ENCODE results near the gene RIMKLB.

The RIMKLB gene, protein sequence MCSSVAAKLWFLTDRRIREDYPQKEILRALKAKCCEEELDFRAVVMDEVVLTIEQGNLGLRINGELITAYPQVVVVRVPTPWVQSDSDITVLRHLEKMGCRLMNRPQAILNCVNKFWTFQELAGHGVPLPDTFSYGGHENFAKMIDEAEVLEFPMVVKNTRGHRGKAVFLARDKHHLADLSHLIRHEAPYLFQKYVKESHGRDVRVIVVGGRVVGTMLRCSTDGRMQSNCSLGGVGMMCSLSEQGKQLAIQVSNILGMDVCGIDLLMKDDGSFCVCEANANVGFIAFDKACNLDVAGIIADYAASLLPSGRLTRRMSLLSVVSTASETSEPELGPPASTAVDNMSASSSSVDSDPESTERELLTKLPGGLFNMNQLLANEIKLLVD

GRCh38 chr12:8697476-8698131 is at the start of gene RIMKLB:
Gene RIMKLB, plus strand, starts transcription at chr12:8697991. Its CDS starts 15,876 bp downstream, at chr12:8713867.
- DNase-seq: peak; percentile 86 to 91

- DNase-seq: peak; percentile 36 to 45
Observed at GRCh38 chr12:8648576-8649205, 49.1 kb upstream of the RIMKLB start.

DNA sequence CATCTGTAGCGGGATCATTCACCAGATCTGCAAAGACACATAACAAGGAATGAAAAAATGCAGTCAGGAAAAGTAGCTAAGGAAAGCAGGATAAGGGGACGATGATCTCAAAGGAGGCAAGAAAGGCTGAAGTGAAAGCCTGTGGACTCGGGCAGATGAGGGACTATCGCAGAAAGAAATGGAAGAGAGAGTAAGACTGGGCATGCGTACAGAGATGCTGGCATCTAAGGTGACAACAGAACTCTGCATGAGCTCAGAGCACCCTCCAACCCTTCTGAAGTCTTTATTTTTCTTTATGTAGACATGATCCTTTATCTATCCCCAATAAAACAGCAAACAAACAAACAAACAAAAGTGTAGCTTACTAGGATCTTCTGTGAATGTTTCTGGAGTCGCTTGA is 42.4 kb upstream of the RIMKLB start:
- no peak for DNase-seq

DNA sequence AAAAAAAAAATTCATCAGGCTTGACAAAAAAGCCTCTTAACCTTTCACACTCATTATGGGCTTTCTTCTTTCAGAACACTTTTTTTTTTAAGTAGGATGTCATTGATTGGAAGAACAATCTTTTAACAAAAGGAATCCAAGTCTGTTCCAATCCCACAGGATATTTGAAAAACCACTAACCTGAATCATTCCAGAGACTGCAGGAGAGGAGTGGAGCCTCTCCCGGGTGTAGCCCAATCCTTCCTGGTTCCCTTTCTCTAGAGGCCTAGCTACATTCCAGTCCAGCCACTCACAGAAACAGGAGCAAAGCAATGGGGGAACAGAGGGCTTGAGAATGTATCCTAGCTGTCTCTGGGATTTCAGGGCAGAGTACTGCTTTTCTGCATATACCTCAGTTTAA is 39.4 kb upstream of the RIMKLB start:
- no peak for DNase-seq

DNA sequence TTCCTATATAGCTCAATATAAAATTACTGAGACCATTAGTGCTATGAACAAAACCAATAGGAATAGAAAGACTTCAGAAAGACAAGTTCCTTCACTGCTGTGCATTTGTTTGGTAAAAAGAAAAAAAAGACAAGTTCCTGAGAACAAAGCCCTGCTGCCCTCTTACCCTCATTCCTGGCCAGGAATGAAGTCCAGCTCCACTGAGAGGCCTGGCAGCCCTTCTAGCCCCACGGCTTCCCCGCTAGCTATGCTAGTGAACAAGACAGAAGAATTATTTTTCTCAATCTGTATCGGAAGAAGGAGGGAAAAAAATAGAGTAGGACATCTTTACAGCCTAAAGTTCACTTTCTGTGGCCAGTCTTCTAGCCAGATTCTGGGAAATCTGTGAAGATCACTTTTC is 36.8 kb upstream of the RIMKLB start:
- DNase-seq: no peak

- DNase-seq: no peak
Observed at GRCh38 chr12:8661751-8662150, 36.0 kb upstream of the RIMKLB start.

GRCh38 chr12:8662593-8662992 is 35.2 kb upstream of the RIMKLB start, which contains the start of gene MFAP5:
Gene MFAP5, minus strand, starts transcription at chr12:8662826. Its CDS starts 722 bp downstream, at chr12:8662104.
- DNase-seq: no peak

GRCh38 chr12:8664228-8664913 is 33.4 kb upstream of the RIMKLB start:
- DNase-seq: no peak

GRCh38 chr12:8665759-8666158 is 32.0 kb upstream of the RIMKLB start:
- DNase-seq: no peak

DNA sequence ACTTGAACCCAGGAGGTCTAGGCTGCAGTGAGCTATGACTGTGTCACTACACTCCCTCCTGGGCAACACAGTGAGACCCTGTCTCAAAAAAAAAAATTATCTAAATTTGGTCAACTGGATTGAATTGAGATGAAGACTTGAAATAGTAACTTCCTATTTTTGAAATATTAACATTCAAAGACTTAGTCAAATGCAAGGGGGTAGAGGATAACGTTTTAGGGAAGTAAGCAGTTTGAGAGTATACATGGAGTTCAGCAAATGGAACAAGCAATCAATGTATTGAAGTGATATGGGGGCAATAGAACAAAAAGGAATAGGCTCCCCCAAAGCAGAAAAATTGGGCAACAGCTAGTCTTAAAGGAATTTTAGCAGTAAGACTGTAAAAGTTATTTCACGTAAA is 30.5 kb upstream of the RIMKLB start:
- no peak for DNase-seq

DNA sequence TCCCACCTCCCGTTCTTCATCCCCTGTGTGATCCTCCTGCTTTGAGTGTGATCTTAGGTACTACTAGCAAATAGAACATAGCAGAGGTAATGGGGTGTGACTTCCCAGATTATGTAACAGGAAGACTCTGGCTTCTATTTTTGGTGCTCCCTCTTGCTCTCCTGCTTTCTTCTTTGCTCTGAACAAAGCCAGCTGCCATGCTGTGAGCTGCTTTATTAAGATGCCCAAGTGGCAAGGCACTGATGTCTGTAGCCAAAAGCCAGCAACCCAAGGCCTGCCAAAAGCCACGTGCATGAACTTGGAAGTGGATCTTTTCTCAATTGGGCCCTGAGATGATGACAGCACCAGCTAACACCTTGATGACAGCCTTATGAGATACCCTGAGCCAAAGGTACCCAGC is 29.4 kb upstream of the RIMKLB start:
- no peak for DNase-seq

DNA sequence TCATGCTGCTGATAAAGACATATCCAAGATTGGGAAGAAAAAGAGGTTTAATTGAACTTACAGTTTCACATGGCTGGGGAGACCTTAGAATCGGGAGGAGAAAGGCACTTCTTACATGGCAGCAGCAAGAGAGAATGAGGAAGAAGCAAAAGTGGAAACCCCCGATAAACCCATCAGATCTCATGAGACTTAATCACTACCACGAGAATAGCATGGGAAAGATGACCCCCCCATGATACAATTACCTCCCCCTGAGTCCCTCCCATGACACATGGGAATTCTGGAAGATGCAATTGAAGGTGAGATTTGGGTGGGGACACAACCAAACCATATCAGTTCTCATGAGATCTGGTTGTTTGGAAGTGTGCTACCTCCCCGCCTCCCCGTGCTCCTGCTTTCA is 25.4 kb upstream of the RIMKLB start:
- no peak for DNase-seq

DNA sequence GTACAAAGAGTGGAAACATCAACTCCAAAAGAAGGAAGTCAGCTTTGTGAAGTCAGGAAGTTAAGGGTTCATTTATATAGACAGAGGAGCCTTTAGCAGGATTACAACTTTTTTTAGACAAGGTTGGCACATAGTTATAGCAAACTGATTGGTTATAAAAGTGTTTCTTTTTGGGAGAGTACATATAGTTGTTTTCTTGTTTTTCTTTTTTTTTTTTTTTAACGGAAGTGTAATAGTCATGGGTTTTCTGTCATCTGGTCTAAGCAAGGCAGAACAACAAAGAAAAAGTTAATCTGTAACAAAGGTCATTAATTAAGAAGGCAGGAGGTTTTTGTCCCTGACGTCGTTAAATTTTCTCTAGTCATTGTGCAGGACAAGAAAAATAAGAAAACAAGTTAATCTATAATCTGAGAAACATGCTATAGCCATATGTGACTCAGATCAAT is 22.2 kb upstream of the RIMKLB start:
- no peak for DNase-seq

GRCh38 chr12:8676651-8677050 is 21.1 kb upstream of the RIMKLB start:
- no peak for DNase-seq

DNA sequence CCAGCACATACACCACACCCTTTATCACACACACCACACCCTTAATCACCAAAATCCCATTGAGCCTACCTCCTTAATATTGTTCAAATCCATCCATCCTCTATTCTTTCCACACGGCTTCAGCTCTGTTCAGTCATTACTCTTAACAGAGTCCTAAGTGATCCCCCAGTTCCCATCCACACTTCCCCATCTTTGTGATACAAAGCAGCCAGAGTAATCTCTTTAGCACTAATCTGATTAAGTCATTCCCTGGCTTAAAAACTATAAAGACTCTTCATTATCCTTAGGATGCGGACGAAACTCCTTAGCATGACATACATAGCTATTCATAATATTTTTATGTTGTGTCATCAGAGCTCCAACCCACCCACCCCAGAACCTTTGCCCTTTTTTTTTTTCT is 20.4 kb upstream of the RIMKLB start:
- DNase-seq: no peak

DNA sequence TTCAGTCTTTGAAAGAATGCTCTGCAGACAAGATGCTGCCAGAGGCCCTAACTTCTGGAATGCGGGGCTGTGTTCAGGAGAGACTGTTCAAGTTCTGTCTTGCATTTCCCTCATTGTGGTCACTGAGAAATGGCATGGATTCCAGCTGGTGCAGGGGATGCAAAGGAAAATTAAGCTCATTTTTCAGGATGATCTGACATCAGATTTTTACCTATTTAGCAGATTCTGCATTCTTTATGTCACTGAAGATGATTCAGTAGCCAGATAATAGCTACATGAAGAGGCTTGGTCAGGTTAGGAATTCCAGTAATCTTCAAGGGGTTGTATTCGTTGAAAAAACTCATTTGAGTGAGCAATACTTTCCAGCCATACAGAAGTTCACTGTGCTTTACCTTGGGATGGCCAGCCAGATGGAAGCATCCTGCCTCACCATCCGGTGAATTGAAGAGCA is 19.1 kb upstream of the RIMKLB start:
- DNase-seq: no peak

- no peak for DNase-seq
Observed at GRCh38 chr12:8680533-8680932, 17.3 kb upstream of the RIMKLB start.

- no peak for DNase-seq
Observed at GRCh38 chr12:8681129-8681884, 16.5 kb upstream of the RIMKLB start.

GRCh38 chr12:8685051-8685450 is 12.7 kb upstream of the RIMKLB start:
- DNase-seq: no peak

- DNase-seq: no peak
Observed at GRCh38 chr12:8687846-8688601, 9.8 kb upstream of the RIMKLB start.

DNA sequence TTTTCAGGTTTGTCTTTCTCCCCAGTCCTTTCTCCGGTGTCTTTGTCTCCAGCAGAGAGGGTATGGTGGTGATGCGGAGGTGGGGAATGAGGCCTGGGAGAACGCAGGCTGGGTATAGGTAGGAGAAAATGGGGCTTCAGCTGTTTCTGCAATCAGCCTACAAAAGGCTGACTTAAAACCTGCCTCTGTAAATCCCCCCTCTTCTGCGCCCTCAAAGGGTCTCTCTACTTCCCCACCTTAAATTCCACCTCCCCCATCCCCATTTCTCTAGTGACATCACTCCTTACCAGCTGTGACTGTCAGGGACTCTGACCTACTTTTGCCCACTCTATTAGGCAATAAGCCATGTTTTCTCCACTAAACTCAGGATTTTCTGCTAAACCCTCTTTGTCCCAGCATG is 8.1 kb upstream of the RIMKLB start:
- no peak for DNase-seq

DNA sequence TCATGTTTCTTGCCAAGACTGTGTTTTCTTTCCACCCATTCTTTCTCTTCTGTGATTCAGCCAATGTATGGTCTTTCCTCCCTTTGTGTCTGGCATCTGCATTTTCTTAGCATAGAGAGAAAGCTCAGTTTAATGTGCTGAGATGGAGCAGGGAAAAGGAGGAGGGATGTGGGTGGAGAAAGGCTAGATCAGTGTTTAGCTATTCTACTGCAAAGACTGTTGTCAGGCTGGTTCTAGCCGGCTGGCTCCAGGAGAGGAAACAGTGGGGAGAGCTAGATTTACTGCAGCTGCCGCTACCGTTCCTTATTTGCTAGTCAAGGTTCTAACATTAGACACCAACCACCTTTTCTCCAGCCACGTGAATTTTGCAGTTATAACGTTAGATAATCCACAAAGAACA is 5.2 kb upstream of the RIMKLB start:
- DNase-seq: no peak
